Activated T-cell treated with anti-CD3 and anti-CD28 coated beads, Interleukin-2, amount 50 U/mL, for 72 hours (primary cell): Measurements from ENCODE around the gene APOA5. TPM values are rescaled to one million over a fixed set of nuclear protein-coding genes. Genes with fewer than 3 reads are reported as not detected.
"Not testable (repeated sequence)": the region's sequence is repeated elsewhere in the genome, so short reads cannot be mapped to it uniquely, and the experiment has no call there.

Source experiments
- ATAC-seq, 2 donors: fragments of 150-1000 bp; cut with Tn5 transposase; replicated peaks in 1 of 2; 2 replicates each; pipeline ENCODE4 v1.10.0; 2021; ENCODE audit warnings: moderate library complexity in 2 of 2, mild to moderate bottlenecking in 1 of 2
- DNase-seq, 2 donors: peaks; one replicate each; pipeline ENCODE4 v3.0.0; 2021 to 2022; ENCODE audit warnings: mixed read lengths in 1 of 2
- H3K27ac Mint-ChIP-seq: one replicate; pipeline ENCODE4 v1.8.0; 2022; ENCODE audit warnings: mild to moderate bottlenecking, moderate library complexity, mixed read lengths
- H3K27me3 Mint-ChIP-seq: one replicate; pipeline ENCODE4 v1.8.0; 2022; ENCODE audit warnings: low read depth, mixed read lengths
- H3K36me3 Mint-ChIP-seq, 2 donors: one replicate each; pipeline ENCODE4 v1.8.0; 2022; ENCODE audit warnings: mixed read lengths in 2 of 2, mild to moderate bottlenecking in 1 of 2; ENCODE audit not compliant: insufficient read depth in 2 of 2
- H3K4me1 Mint-ChIP-seq: one replicate; pipeline ENCODE4 v1.8.0; 2022; ENCODE audit warnings: low read depth, mixed read lengths
- H3K4me3 Mint-ChIP-seq, 2 donors: one replicate each; pipeline ENCODE4 v1.8.0; 2022; ENCODE audit warnings: mild to moderate bottlenecking in 2 of 2, mixed read lengths in 2 of 2, moderate library complexity in 2 of 2
- H3K9me3 Mint-ChIP-seq, 2 donors: one replicate each; pipeline ENCODE4 v1.8.0; 2022; ENCODE audit warnings: mixed read lengths in 2 of 2
- total RNA-seq, 2 donors: library from RNA; stranded (reverse); gene quantifications; one replicate each; pipeline ENCODE4 v1.2.3, GENCODE V29; 2022

The APOA5 gene, protein sequence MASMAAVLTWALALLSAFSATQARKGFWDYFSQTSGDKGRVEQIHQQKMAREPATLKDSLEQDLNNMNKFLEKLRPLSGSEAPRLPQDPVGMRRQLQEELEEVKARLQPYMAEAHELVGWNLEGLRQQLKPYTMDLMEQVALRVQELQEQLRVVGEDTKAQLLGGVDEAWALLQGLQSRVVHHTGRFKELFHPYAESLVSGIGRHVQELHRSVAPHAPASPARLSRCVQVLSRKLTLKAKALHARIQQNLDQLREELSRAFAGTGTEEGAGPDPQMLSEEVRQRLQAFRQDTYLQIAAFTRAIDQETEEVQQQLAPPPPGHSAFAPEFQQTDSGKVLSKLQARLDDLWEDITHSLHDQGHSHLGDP
- total RNA-seq, result not detected

DNA sequence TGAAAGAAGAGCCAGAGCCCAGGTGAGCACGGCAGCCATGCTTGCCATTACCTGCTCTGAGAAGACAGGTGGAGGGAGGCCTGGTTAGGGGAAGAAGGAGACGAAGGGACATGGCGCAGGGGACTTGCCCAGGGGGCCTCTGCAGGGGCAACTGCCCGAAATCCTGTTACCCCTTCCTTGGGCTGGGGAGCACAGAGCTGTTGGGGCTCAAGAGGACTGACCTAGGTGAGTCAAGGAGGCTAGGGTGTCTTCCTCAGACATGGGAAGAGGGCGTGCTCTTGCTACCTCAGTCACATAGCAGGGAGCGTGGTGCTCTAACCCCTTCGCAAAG lies at the start of gene APOA5:
TSS of gene APOA5 (minus strand) at position 67 of the 331 bp plus-strand sequence. CDS start at position 48, 19 bp downstream.
- no peak within 1 kb of the TSS for H3K27ac Mint-ChIP-seq
- no peaks in the 10 kb centered on the region for H3K9me3 Mint-ChIP-seq
- H3K4me3 Mint-ChIP-seq, result peak within 1 kb of the TSS in 1 of 2 donors; percentile 10
- DNase-seq, result no peak
- peaks cover 3 to 4% of the 10 kb centered on the region in 2 donors for H3K36me3 Mint-ChIP-seq
- peaks cover 33% of the 10 kb centered on the region for H3K4me1 Mint-ChIP-seq
- no peak for ATAC-seq
- H3K27me3 Mint-ChIP-seq, result no peaks in the 10 kb centered on the region

DNA sequence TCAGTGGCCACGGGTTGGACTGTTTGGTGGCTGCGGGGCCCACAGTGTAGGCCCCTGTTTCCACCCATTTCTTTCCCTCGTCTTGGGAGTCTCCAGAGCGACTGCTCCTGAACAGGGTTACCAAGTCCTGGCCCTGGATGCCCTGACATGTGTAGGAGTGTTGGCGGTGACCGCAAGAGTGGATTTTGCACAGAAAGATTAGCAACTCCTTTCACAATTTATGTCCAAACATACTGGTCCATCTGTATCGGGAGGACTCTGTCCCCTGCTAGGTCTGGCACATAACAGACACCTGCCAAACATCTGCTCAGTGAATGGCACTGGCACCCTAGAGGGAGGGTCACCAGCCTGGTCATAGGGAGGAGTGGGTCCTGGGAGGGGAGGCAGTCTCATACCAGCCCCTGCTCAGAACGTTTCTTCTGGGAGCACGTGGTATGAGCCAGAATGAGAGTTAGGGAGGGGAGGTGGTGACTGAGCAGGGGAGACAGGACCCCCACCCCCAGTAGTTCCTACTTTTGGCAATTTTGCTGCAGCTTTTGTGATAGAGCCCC lies 49.1 kb upstream of the APOA5 start:
- peaks cover 10% of the 10 kb centered on the region for H3K4me1 Mint-ChIP-seq
- H3K4me3 Mint-ChIP-seq, result no peak overlapping the region
- H3K36me3 Mint-ChIP-seq, result peaks cover 0 to 4% of the 10 kb centered on the region in 2 donors
- no peak for DNase-seq
- ATAC-seq, result no peak
- no peaks in the 10 kb centered on the region for H3K9me3 Mint-ChIP-seq
- no peaks in the 10 kb centered on the region for H3K27me3 Mint-ChIP-seq
- no peak overlapping the region for H3K27ac Mint-ChIP-seq

DNA sequence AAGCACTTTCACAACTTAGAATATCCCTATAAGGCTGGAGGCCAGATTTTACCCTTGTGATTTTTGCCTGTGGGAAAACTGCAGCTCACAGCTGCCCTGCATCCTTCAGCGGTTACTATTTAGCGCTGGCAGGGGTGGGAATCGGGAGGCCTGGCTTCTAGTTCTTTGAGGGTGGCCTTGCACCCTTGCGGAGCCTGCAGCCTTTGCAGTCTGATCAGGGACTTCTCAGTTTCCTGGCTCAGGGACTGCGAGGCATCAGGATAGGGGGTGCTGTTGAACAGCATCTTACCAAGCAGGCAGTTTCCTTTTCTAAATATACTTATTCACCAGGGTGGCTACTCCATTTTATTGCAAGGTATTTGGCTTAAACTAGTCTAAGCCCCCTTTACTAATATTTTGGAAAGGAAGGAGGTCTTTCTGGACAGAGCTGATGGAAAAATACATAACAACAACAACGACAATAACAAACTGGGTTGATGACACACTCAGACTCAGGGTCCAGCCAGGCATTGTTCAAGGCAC lies 48.6 kb upstream of the APOA5 start:
- ATAC-seq, result no peak
- no peak for DNase-seq
- no peak overlapping the region for H3K27ac Mint-ChIP-seq

DNA sequence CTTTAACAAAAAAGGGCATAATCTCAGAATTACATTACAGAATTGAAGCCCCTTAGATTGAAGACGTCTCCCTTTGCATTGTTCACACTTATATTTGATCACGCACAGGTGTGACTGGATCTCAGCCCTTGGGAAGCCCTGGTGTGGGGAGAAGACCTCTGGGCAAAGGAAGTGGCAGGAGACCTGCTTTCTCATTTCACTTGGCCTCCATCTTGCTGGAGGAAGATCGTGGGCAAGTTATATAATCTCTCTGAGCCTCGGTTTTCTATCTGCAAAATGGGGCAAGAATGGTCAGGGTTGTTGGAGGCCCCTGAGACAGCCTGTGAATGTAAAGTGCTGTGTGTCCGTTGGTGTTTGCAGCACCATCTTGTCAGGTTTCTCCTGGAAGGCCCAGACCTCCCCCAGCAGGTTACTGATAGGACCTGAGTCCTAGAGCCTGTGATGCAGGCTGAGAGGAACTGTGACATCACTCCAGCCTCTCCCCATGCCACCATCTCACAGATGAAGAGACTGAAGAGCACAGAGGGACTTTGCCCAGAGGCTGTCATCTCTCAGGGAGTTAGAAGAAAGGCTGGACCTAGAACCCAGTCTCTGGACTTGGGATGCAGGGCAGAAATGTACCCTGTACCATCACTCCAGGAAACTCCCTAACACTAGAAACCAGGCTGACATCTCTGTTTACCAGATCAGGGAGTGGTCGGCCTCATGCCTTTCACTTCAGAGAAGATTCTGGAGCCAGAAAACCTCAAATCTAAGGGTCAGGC lies 46.8 kb upstream of the APOA5 start:
- DNase-seq, result no peak
- no peak for ATAC-seq
- Mint-ChIP-seq H3K4me3 (no peak overlapping the region), H3K4me1 (peaks cover 22% of the 10 kb centered on the region), H3K27me3 (no peaks in the 10 kb centered on the region), H3K36me3 (peaks cover 0 to under 1% of the 10 kb centered on the region in 2 donors), H3K27ac (no peak overlapping the region), H3K9me3 (no peaks in the 10 kb centered on the region)

More for the DNA sequence above, 48.6 kb upstream of the APOA5 start:
- Mint-ChIP-seq H3K4me1 (peaks cover 15% of the 10 kb centered on the region), H3K36me3 (peaks cover 0 to 4% of the 10 kb centered on the region in 2 donors), H3K9me3 (no peaks in the 10 kb centered on the region), H3K27me3 (no peaks in the 10 kb centered on the region), H3K4me3 (no peak overlapping the region)

DNA sequence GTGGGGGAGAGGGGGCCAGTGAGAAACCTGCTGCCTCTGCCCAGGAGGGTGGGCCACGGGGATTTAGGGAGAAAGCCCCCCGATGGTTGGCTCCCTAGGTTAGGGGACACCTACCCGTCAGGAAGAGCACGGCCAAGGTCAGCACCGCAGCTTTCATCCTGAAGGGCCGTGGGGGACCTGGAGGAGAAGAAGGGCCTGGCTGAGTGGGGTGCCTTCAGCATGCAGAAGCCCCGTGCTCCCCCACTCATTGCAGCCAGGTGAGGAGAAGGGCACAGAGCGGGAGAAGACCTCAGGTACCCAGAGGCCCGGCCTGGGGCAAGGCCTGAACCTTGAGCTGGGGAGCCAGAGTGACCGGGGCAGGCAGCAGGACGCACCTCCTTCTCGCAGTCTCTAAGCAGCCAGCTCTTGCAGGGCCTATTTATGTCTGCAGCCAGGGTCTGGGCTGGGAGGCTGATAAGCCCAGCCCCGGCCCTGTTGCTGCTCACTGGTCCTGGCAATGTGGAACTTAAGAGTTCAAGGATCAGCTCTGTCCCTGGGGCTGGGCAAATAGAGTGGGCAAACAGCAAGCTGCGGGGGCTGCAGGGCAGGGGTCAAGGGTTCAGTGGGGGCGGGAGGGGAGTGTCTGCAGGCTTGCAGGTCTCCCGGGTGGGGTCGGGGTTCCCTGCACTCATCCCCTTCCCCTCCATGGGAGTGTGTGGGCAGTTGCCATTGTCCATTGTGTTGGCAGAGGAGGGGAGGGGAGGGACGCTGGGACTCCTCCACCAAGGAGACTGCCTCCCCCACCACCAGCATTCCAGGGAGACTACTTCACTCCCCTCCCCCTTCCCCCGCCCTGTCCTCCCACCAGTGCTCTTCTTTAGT lies 45.8 kb upstream of the APOA5 start, which contains the start of gene APOA1:
TSS of gene APOA1 (minus strand) at position 392 of the 861 bp plus-strand sequence. CDS start at position 157, 235 bp downstream.
- DNase-seq (no peak), ATAC-seq (no peak)
- H3K4me1 Mint-ChIP-seq, result peaks cover 22% of the 10 kb centered on the region
- H3K36me3 Mint-ChIP-seq, result no peaks in the 10 kb centered on the region
- no peaks in the 10 kb centered on the region for H3K27me3 Mint-ChIP-seq
- no peaks in the 10 kb centered on the region for H3K9me3 Mint-ChIP-seq
- H3K27ac Mint-ChIP-seq, result no peak within 1 kb of the TSS
- peak within 1 kb of the TSS in 1 of 2 donors; percentile 75 for H3K4me3 Mint-ChIP-seq

DNA sequence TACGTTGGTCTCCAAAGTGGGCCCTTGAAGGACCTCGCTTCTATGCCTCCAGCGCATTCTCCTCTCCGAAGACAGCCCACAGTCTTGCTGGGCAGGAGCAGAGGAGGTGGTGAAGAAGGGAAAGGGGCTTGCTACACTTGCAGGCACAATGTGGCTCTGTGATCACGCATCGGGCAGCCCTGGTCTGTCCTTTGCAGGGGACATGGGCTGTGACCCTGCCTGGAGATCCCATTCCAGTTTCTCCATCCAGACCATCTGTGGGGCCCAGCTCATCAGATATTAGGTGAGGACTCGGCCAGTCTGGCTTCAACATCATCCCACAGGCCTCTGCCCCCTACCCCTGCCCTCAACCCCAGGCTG lies 44.9 kb upstream of the APOA5 start:
- Mint-ChIP-seq H3K4me1 (peaks cover 22% of the 10 kb centered on the region), H3K36me3 (no peaks in the 10 kb centered on the region), H3K27ac (no peak overlapping the region), H3K4me3 (no peak overlapping the region), H3K9me3 (no peaks in the 10 kb centered on the region), H3K27me3 (no peaks in the 10 kb centered on the region)
- no peak for ATAC-seq
- no peak for DNase-seq

DNA sequence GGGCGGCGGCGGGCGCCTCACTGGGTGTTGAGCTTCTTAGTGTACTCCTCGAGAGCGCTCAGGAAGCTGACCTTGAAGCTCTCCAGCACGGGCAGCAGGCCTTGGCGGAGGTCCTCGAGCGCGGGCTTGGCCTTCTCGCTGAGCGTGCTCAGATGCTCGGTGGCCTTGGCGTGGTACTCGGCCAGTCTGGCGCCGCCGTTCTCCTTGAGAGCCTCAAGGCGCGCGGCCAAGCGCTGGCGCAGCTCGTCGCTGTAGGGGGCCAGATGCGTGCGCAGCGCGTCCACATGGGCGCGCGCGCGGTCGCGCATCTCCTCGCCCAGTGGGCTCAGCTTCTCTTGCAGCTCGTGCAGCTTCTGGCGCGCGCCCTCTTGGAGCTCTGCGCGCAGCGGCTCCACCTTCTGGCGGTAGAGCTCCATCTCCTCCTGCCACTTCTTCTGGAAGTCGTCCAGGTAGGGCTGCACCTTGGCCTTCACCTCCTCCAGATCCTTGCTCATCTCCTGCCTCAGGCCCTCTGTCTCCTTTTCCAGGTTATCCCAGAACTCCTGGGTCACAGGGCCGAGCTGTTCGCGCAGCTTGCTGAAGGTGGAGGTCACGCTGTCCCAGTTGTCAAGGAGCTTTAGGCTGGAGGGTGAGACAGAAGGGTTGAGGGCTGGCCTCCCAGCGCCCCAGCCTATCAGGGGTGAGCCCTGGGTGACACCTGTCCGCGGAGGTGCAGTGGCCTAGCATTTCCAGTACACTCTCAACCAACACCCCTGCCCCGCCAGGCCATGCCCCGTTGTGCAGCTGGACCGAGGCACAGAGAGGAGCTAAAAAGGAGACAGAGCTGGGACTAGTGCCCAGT lies 44.3 kb upstream of the APOA5 start:
- Mint-ChIP-seq H3K4me3 (peak overlapping the region; percentile 75 to 83), H3K27ac (no peak overlapping the region), H3K36me3 (no peaks in the 10 kb centered on the region), H3K27me3 (no peaks in the 10 kb centered on the region), H3K9me3 (no peaks in the 10 kb centered on the region), H3K4me1 (peaks cover 22% of the 10 kb centered on the region)
- ATAC-seq (peak; percentile 90 to 91), DNase-seq (peak; percentile 83 to 84)

DNA sequence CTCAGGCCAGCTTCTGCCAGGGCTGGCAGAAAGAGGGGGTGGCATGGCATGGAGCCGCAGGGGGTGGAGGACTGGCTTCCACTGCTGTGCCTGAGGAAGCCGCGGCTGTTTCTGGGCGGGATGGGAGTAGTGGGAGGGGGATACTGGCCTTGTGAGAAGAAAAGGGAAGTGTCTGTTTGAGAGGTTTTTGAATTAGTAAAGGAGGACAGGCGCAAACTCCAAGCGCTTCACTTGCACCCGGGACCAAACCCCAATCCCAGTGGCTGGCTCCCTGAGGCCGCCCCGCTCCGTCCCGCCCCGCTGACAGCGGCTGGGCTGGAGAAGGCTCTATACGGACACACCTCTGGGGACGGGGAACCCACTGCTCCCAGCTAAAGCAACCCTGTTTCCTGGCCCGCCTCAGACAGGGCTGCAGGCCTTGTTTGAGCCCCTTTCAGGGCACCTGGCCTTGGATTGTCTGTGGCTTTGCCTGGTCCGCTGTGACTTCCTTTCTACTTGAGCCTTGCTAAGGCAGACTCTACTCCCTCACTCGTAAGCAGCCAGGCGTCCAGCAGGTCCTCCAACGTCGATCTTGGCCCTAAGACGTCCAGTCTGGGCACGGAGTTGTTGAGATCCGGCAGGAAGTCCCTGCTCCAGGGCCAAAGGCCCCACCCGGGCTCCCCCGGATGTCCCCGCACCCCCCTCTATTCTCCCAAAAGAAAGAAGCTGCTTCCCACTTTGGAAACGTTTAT lies 43.5 kb upstream of the APOA5 start:
- no peak overlapping the region for H3K27ac Mint-ChIP-seq
- peaks cover 22% of the 10 kb centered on the region for H3K4me1 Mint-ChIP-seq
- no peak for DNase-seq
- ATAC-seq, result peak in 1 of 2 donors; percentile 10
- no peaks in the 10 kb centered on the region for H3K9me3 Mint-ChIP-seq
- peak overlapping the region; percentile 75 to 83 for H3K4me3 Mint-ChIP-seq
- H3K27me3 Mint-ChIP-seq, result no peaks in the 10 kb centered on the region
- H3K36me3 Mint-ChIP-seq, result no peaks in the 10 kb centered on the region

DNA sequence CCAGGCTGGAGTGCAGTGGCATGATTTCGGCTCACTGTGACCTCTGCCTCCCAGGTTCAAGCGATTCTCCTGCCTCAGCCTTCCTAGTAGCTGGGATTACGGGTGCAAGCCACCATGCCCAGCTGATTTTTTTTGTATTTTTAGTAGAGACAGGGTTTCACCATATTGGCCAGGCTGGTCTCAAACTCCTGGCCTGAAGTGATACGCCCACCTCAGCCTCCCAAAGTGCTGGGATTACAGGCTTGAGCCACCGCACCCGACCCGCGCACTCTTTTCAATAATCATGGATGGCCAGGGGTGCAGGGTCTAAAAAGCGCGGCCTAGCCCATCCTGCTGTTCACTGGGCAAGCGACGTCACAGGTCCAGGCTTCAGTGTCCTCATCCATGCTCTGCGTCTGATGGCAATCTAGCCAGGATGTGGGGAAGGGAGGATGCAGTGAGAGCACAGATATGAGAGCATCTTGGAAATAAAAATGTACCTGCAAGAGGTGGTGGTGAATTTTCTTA lies 42.9 kb upstream of the APOA5 start:
- H3K36me3 Mint-ChIP-seq, H3K27ac Mint-ChIP-seq, H3K9me3 Mint-ChIP-seq, ATAC-seq, H3K27me3 Mint-ChIP-seq, DNase-seq: not testable (repeated sequence)
- Mint-ChIP-seq H3K4me3 (peak overlapping the region; percentile 3 to 58), H3K4me1 (peaks cover 22% of the 10 kb centered on the region)

DNA sequence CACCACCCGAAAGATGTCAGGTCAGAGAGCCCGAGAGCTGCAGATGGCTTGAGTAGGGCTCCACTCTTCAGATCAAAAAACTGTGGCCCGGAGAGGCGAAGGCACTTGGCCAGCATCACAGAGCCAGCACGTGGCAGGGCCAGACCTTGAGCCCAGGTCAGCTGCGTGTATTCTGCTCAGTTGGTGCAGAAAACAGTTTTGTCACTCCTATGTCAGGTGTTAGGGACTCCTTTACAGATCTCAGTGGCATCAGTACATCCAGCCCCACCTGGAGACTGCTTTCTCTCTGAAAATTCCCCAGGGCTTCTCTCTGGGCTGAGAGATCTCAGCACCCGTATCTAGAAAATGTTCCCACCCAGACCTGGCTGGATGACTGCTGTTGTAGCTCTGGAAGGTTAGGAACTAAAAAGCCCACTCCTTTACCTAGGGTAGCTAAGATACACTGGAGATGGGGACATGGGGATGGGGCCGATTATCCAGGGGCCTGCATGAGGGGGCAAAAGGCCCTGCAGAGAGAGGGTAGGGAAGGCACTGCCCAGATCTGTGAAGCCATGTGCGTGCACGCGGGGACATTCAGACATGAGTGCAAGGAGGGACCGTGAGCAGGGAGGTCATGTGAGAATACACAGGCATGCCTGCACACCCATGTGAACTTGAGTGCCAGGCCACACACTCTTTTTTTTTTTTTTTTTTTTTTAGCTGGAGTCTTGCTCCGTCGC lies 42.3 kb upstream of the APOA5 start:
- Mint-ChIP-seq H3K4me1 (peaks cover 18% of the 10 kb centered on the region), H3K4me3 (no peak overlapping the region), H3K9me3 (no peaks in the 10 kb centered on the region), H3K27ac (no peak overlapping the region), H3K27me3 (no peaks in the 10 kb centered on the region), H3K36me3 (no peaks in the 10 kb centered on the region)
- no peak for ATAC-seq
- DNase-seq, result no peak

DNA sequence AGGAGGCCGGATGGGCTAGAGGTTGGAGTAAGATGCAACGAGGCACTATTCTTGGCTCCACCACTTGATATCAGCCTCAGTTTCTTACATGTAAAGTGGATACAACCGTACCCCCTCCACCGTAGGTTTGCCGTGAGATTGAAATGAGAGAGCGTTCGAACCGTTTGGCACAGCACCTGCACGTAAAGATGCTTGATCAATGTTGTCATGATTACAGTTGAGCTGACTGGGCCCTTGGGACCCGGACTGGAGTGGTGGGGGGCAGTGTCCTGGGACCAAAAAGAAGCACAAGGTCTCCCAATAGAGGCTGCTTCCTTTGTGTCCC lies 41.8 kb upstream of the APOA5 start:
- ATAC-seq, result no peak

More for the DNA sequence above, 41.8 kb upstream of the APOA5 start:
- H3K4me3 Mint-ChIP-seq, result no peak overlapping the region
- H3K27ac Mint-ChIP-seq, result no peak overlapping the region
- DNase-seq, result no peak
- no peaks in the 10 kb centered on the region for H3K27me3 Mint-ChIP-seq
- H3K4me1 Mint-ChIP-seq, result peaks cover 17% of the 10 kb centered on the region
- H3K9me3 Mint-ChIP-seq, result no peaks in the 10 kb centered on the region
- no peaks in the 10 kb centered on the region for H3K36me3 Mint-ChIP-seq
